DMS153 treated with DMSO at 0.1 percent for 48 hours (cell line): Measurements from ENCODE around the gene OR4N5.
"Not testable (repeated sequence)": the region's sequence is repeated elsewhere in the genome, so short reads cannot be mapped to it uniquely, and the experiment has no call there.

ENCODE experiments used
- DNase-seq: peaks from one replicate; lab custom pipeline; 2025; ENCODE audit not compliant: unreplicated experiment; lab: John Stamatoyannopoulos, UW

OR4N5 gene

GRCh38 chr14:20138520-20138919 is at the start of gene OR4N5:
TSS of gene OR4N5 (plus strand) at chr14:20138820. CDS start at chr14:20143736, 4,916 bp downstream.
- DNase-seq = no peak

- no peak for DNase-seq
These were observed 46.6 kb upstream of the OR4N5 start for GRCh38 chr14:20092050-20092449.

- DNase-seq = no peak
These were observed 45.2 kb upstream of the OR4N5 start for GRCh38 chr14:20093442-20093841.

- not testable (repeated sequence) for DNase-seq
These were observed 39.5 kb upstream of the OR4N5 start for GRCh38 chr14:20098926-20099770.

GRCh38 chr14:20110438-20110837 is 28.2 kb upstream of the OR4N5 start, which contains the start of gene OR4K17:
TSS of gene OR4K17 (plus strand) at chr14:20110739. CDS start at chr14:20117500, 6,761 bp downstream.
- no peak for DNase-seq

- DNase-seq = no peak
These were observed 26.3 kb upstream of the OR4N5 start for GRCh38 chr14:20112321-20112720.

- DNase-seq = no peak
These were observed 21.9 kb upstream of the OR4N5 start for GRCh38 chr14:20116748-20117147.

- no peak for DNase-seq
These were observed 19.8 kb upstream of the OR4N5 start for GRCh38 chr14:20118795-20119194.

- DNase-seq = no peak
These were observed 5.3 kb downstream of the OR4N5 start for GRCh38 chr14:20143911-20144310.

- no peak for DNase-seq
These were observed 6.2 kb downstream of the OR4N5 start for GRCh38 chr14:20144820-20145219.

- DNase-seq = no peak
These were observed 25.8 kb downstream of the OR4N5 start for GRCh38 chr14:20164462-20164861.

GRCh38 chr14:20167091-20167490 is 28.5 kb downstream of the OR4N5 start:
- no peak for DNase-seq

- not testable (repeated sequence) for DNase-seq
These were observed 31.2 kb downstream of the OR4N5 start for GRCh38 chr14:20169852-20170251.

GRCh38 chr14:20174205-20174604 is 35.6 kb downstream of the OR4N5 start:
- not testable (repeated sequence) for DNase-seq

- DNase-seq = no peak
These were observed 37.7 kb downstream of the OR4N5 start for GRCh38 chr14:20176330-20176729.

- DNase-seq = no peak
These were observed 38.9 kb downstream of the OR4N5 start for GRCh38 chr14:20177433-20177974.

- no peak for DNase-seq
These were observed 40.6 kb downstream of the OR4N5 start for GRCh38 chr14:20179218-20179617.

GRCh38 chr14:20179880-20180279 is 41.3 kb downstream of the OR4N5 start:
- DNase-seq = no peak

- DNase-seq = no peak
These were observed 41.9 kb downstream of the OR4N5 start for GRCh38 chr14:20180486-20180885.

- DNase-seq = no peak
These were observed 45.6 kb downstream of the OR4N5 start for GRCh38 chr14:20184181-20184580.

- no peak for DNase-seq
These were observed 52.0 kb downstream of the OR4N5 start, which contains the start of gene OR11G2 for GRCh38 chr14:20190596-20190995. TSS of gene OR11G2 (plus strand) at chr14:20190896. CDS start at chr14:20197438, 6,542 bp downstream.

GRCh38 chr14:20191396-20191795 is 52.8 kb downstream of the OR4N5 start:
- DNase-seq = no peak
